GM04504 (cell line): ENCODE results near the gene RASL11A.
"Not testable (repeated sequence)": the region's sequence is repeated elsewhere in the genome, so short reads cannot be mapped to it uniquely, and the experiment has no call there.

Experiments
- DNase-seq: peaks from one replicate; pipeline ENCODE4 v3.0.0-alpha.2; 2012; ENCODE audit warnings: low read depth

RASL11A gene

DNA sequence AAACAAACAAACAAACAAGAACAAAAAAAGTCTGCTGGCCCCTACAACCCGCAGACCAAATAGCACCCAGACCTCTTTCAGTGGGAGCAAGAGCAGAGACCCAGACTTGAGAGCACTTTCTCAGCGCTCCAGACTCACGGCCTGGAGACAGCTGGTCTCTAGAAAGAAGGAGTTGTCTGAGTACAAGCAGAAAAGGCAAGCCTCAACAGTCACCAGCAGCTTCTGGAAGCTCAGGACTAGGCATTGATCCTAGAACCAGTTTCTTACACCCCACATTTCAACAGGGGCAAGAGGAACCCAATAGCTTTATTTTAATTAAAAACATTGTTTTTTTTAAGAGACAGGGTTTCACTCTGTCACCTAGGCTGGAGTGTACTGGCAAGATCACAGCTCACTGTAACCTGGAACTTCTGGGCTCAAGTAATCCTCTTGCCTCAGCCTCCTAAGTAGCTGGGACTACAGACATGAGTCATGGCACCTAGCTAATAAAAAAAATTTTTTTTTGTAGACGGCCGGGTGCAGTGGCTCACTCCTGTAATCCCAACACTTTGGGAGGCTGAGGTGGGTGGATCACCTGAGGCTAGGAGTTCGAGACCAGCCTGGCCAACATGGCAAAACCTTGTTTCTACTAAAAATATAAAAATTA is 30.4 kb downstream of the RASL11A start:
- no peak for DNase-seq

DNA sequence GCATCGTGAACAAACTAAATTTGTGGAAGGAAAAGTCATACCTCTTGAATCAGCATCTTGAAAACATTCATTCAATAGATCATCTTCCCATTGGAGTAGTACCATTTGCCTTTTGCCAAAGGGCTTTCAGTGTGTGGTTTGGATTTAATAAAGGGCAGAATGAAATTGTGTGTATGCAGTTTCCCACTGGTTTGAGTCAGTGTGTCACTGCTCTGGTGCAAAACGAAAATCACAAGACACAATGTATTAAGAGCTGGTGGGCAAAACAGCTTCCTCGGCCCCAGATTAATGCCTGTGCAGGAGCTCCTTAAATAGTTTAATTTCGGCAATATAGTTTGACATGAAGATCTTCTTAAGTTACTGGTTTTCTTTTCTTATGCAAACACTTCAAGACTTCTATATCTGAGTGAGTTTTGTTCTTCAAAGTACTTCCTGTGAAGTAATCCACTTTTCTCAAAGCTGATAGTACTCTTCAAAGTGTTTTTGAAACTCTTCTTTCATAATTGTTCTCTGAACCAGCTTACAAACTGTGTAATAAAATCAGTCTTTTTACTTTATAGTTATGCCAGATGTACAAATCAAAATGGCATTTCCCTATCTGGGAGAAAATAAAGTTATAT is 32.1 kb downstream of the RASL11A start:
- DNase-seq, result no peak

DNA sequence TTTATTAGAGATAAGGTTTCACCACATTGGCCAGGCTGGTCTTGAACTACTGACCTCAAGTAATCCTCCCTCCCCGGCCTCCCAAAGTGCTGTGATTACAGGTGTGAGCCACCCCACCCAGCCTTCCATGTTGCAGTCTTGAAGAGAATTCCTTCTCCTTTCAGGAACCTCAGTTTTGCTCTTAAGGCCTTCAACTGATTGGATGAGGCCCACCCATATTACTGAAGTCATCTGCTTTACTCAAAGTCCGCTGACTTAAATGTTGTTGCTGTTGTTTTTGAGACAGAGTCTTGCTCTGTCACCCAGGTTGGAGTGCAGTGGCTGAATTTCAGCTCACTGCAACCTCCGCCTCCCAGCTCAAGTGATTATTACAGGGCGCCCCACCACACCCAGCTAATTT is 33.5 kb downstream of the RASL11A start:
- DNase-seq, result no peak

DNA sequence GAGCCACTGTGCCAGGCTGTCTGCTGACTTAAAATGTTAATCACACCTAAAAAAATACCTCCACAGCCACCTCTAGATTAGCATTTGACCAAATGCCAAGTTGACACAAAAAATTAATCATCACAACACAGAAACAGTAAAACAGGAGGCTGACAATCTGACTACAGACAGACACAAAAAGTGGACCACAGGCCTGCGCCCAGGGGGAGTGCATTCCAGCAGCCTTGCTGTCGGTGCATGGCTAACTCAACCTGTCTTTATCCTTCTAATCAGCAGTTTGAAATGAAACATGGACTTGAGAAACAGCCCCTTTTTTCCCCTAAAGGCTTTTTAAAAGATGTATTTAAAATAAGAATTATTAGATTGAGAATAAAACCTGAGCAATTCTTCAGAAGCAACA is 34.0 kb downstream of the RASL11A start:
- DNase-seq, result no peak

DNA sequence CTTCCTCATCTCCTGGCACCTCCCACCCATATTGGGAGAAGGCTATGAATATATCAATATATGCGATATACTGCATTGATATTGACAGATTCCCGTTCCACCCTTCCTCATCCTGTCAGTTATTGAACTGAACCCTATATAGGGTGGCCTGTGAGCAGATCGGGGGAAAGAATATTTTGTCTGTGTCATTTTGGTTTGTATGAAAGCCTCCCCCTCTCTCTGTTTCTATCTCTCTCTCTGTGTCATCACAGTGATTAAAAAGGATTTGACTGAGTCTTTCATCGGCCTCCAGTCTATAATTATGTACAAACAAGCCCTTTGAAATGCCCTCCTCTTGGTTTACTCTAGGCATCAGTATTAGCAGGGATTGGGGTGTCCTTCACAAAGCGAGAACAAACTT is 35.7 kb downstream of the RASL11A start:
- no peak for DNase-seq

DNA sequence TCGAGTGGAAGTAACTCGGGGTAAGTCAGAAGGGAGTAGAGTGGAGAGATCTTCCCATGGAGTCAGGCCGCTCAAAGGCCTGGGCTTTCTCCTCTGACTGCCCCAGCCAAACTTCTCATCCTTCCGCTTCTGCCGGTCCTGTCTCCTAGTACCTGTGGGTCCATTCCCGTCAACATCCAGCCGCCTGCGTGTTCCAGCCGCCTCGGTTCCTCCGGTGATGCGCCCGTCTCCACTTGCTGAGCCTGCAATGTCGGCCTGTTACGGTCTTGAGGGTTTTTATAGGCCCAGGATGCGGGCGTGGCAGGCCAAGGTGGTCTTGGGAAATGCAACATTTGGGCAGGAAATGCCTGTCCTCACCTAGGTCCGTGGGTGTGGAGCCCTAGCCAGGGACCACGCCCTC is 38.3 kb downstream of the RASL11A start:
- no peak for DNase-seq

DNA sequence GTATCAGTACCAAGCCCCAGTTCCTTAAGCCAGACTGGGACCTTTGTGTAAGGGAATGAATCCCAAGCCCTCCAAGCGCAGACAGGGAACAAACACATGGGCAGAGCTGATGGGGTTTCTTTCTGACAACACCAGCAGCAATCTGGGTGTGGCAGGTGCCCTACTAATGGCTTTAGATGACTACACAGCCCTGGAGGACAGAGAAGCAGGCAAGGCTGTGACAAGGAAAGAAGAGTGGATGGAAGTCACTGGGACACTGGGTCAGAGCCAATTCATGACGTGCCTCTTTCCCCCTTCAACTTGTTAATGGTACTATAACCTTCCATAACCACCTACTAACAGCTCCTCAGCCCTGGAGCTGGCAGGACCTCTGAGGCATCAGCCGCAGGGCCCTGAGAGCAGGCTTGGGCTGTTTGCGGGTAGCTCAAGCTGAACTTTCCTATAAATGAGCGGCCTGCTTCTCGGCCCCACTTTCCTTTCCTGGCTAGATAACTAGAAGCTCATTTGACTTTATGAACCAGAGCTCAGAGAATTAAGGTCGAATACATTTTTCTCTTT is 38.9 kb downstream of the RASL11A start:
- DNase-seq, result no peak

DNA sequence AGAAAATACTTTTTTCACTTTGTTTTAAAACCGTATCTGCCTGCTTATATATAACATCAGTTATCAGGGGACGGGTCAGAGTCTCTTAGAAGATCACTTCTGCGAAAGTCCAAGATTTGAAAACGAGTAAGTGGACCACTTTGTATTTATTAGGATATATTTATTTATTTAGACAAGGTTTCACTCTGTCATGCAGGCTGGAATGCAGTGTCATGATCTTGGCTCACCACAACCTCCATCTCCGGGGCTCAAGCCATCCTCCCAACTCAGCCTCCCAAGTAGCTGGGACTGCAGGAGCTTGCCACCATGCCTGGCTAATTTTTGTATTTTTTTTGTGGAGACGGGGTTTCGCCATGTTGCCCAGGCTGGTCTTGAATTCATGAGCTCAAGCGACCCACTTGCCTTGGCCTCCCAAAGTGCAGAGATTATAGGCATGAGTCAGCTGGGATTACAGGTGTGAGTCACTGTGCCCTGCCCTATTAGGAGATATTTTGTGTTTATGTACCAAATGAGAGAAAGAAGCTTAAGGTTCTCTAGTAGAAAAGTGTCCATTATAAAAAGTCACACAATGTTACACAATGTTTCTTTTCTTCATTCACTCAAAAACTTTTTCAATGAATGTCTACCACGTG is 39.5 kb downstream of the RASL11A start:
- no peak for DNase-seq

DNA sequence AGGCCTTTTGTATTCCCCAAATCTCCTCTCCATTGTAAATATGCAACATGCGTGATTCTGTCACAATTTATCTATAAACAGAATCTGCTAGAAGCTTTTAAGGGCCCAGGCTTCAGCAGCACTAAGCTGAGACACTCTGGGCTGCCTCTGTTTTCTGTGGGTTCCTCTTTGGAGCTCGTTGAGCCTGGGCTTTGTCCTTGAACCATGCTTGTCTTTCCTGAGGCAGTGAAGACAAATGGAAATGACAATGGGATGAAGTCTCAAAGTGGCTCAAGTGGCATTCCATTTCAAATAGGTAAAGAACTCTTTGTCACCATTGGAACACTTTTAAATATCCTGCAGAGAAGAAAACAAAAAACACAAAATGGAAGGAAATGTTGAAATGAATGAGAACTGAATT is 40.3 kb downstream of the RASL11A start:
- no peak for DNase-seq

DNA sequence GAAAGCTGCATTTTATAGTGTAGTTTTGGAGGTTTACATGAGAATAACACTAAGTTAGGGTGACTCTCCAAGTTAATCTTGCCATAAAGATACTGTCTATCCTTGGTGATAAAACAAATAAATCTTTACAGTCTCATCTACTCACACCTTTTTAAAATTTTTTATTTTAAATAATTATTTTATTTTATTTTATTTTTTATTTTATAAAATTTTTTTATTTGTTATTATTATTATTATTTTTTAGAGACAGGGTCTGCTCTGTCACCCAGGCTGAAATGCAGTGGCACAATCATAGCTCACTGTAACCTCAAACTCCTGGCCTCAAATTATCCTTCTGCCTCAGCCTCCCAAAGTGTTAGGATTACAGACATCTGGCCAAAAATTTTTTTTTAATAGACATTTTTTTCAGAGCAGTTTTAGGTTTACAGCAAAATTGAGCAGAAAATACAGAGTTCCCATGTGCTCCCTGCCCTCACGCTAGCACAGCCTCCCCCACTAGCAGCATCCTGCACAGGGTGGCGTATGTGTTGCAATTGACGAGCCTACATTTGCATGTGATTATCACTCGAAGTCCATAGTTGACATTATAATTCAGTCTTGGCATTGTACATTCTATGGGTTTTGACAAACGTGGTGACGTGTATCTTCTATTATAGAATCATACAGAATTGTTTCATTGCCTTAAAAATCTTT is 41.0 kb downstream of the RASL11A start:
- DNase-seq, result no peak

DNA sequence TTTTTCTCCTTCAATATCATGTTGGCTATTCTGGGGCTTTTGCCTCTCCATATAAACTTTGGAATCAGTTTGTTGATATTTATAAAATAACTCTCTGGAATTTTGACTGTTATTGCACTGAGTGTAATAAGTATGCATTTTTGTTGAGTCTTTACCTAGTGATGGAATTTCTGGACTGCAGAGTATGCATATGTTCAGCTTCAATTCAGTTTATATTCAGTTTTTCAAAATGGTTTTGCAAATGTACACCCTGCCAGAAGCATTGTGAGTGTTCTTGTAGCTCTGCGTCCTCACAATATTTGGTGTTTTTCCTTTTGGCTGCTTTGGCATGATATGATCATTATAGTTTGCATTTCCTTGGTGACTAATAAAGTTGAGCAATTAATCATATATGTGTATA is 43.1 kb downstream of the RASL11A start:
- no peak for DNase-seq

DNA sequence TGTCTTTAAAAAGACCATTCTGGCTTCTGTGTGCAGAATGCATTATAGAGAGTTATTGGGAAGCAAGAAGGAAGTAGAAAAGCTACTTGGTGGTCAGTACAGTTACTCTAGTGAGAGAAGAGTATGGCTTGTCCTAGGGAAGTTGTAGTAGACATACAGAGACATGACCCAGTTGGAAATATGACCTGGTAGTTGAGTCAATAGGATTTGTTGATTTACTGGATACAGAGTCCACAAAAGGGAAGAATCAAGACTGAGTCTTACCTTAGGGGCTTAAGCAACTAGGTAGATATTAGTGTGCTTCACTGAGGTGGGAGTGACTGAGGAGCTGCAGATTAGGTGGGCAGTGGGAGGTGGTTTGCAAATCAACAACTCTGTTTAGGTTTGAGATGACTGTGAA is 48.8 kb downstream of the RASL11A start:
- no peak for DNase-seq

DNA sequence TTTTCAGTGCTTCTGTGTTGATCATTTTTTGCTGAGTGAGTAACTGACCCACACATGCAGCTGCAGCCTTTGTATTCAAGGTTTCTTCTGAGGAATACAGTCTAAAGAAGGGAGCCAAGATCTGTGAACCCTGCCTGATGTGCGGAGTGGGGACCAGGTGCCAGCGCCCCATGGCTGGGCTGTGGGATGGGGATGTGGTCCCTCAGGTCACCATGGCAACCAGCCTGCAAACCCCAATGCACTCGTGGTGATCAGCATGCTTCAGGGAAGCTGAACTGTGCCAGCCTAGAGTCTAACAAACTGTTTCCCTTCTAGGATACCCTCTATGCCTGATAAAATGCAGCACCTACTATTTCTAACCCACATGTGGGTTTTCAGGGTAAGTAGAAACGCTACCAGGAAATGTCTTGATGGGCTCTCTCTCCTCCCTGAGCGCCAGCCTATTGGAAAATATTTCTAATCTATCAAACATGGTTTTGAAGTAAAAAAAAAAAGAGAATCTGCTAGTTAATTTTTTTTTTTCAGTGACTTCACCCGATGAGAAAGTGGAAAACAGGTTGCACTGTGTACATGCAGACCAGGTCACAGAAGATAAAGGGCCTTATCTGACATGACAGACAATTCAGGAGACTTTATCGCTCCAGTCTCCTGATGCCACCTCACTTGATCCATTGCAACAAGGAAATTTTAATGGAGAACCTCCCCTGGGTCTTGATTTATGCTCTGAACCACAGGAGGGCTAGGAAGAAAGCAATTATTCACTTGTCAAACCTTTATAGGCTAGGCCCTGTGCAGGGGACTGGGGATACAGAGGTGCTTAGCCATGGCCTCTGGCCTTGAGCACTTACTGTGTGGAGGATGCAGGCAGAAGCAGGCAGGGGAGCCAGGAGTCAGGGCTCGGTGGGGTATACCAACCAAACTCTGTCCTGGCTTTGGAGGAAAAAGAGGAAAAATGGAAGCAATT is 51.1 kb downstream of the RASL11A start:
- no peak for DNase-seq

DNA sequence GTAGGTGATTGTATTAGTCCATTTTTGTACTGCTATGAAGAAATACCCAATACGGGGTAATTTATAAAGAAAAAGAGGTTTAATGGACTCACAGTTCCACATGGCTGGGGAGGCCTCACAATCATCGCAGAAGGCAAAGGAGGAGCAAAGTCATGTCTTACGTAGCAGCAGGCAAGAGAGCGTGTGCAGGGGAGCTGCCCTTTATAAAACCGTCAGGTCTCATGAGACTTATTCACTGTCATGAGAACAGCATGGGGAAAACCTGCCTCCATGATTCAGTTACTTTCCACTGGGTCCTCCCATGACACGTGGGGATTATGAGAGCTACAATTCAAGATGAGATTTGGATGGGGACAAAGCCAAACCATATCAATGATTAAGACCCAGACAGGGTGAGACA is 51.8 kb downstream of the RASL11A start:
- not testable (repeated sequence) for DNase-seq
